Measurements from ENCODE around the gene DAB2IP. TPM values are rescaled to one million over a fixed set of nuclear protein-coding genes. Genes with fewer than 3 reads are reported as not detected.

Gene DAB2IP
- total and polyA plus RNA-seq, 9 donors, result 26.3 to 49.0 (median 39.3) TPM

DNA sequence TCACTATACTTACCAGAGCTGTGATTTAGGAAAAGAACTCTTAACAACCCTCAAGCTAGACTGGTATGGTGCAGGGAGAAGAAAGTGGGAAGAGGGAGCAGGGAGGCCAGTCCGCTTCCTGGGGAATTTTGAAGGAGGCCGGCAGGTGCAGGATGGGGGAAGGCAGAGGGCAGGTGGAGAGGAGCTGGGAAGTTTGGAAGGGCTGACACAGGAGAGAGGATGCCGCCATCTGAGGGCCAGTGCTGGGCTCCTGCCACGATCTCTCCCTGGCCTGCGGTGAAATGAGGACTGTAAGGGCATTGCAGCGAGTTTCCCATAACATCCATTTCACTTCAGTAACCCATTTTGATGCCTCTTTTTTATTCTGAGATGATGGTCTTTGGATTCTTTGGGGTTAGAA lies 8.9 kb downstream of the DAB2IP start:
- Histone ChIP-seq H3K4me1 (ENCODE audit: control insufficient read depth, insufficient read depth, low read length) (peaks cover 50% of the 10 kb centered on the region), H3K4me3 (ENCODE audit: low read length) (no peak overlapping the region), H3K36me3 (ENCODE audit: control insufficient read depth, insufficient read depth, low read length) (peaks cover 20% of the 10 kb centered on the region), H3K27me3 (ENCODE audit: control insufficient read depth, insufficient read depth, low read length) (no peaks in the 10 kb centered on the region), H3K27ac (ENCODE audit: low read length) (no peak overlapping the region), H3K9me3 (replicated peaks; ENCODE audit: control insufficient read depth, low read depth, low read length) (no peaks in the 10 kb centered on the region)
- DNase-seq, result no peak
- WGBS (ENCODE audit: insufficient coverage), result no CpG with 5 or more reads among the region's 6 CpGs

DNA sequence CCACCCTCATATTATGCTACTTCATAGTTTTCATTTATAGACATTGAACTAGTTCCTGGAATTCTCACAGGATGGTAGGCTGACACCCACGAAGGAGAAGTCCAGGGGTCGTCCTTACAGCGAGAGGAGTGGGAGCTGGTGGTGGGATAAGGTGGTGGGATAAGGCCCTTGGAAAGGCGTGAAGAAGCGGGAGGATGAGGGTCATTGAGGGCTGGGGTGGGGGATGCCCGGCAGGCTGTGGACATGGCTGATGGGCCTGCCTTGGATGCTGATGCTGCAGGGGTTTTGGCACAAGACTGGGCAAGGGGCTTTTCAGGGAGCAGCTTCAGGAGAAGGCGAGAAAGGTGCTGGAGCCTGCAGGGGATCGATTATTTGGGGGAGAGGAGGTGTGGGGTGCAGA lies 9.4 kb downstream of the DAB2IP start:
- no peaks in the 10 kb centered on the region for H3K9me3 ChIP-seq (replicated peaks; ENCODE audit: control insufficient read depth, low read depth, low read length)
- H3K4me3 ChIP-seq (ENCODE audit: low read length), result no peak overlapping the region
- H3K27ac ChIP-seq (ENCODE audit: low read length), result no peak overlapping the region
- peaks cover 15% of the 10 kb centered on the region for H3K36me3 ChIP-seq (ENCODE audit: control insufficient read depth, insufficient read depth, low read length)
- peaks cover 50% of the 10 kb centered on the region for H3K4me1 ChIP-seq (ENCODE audit: control insufficient read depth, insufficient read depth, low read length)
- no peak for DNase-seq
- H3K27me3 ChIP-seq (ENCODE audit: control insufficient read depth, insufficient read depth, low read length), result no peaks in the 10 kb centered on the region
- 74% methylated on average over 8 of the region's 8 CpGs for WGBS (ENCODE audit: insufficient coverage)

DNA sequence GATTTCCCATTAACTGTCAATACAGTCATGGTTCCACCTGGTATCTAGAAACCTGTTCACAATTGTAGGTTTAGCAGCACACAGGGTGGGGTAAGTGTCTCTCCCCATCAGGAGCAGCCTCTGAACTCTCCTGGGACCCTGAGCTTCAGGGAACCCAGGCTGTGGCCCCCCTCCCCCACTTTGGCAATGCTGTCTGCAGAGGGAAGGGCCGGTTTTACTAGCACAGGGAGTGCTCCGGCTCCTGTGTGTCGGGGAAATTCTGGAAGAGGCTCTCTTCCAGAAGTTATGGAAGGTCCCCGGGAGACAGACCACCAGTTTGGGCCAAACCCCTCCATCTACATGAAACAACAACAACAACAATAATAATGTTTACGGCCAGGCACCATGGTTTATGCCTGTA lies 9.9 kb downstream of the DAB2IP start:
- H3K4me3 ChIP-seq (ENCODE audit: low read length), result no peak overlapping the region
- H3K36me3 ChIP-seq (ENCODE audit: control insufficient read depth, insufficient read depth, low read length), result peaks cover 12% of the 10 kb centered on the region
- H3K27ac ChIP-seq (ENCODE audit: low read length), result no peak overlapping the region
- H3K9me3 ChIP-seq (replicated peaks; ENCODE audit: control insufficient read depth, low read depth, low read length), result no peaks in the 10 kb centered on the region
- H3K4me1 ChIP-seq (ENCODE audit: control insufficient read depth, insufficient read depth, low read length), result peaks cover 48% of the 10 kb centered on the region
- DNase-seq, result no peak
- no CpG with 5 or more reads among the region's 5 CpGs for WGBS (ENCODE audit: insufficient coverage)
- no peaks in the 10 kb centered on the region for H3K27me3 ChIP-seq (ENCODE audit: control insufficient read depth, insufficient read depth, low read length)

DNA sequence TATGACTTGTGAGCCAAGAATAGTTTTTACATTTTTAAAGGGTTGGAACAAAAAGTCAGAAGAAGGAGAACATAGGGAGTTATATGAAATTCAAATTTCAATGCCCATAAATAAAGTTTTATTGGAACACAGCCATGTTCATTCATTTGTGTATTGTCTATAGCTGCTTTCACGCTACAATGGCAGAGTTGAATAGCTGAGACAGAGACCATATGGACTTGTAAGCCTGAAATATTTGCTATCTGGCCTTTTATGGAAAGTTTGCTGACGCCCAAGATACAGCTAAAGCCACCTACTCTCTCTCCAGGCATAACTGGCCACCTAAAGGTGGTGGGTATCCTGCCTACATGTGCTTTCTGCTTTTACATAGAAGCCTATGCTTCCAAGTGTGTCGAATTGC lies 10.9 kb downstream of the DAB2IP start:
- 60% methylated on average over 1 of the region's 3 CpGs for WGBS (ENCODE audit: insufficient coverage)
- Histone ChIP-seq H3K27ac (ENCODE audit: low read length) (no peak overlapping the region), H3K36me3 (ENCODE audit: control insufficient read depth, insufficient read depth, low read length) (peaks cover 3% of the 10 kb centered on the region), H3K4me1 (ENCODE audit: control insufficient read depth, insufficient read depth, low read length) (peaks cover 38% of the 10 kb centered on the region), H3K4me3 (ENCODE audit: low read length) (no peak overlapping the region), H3K27me3 (ENCODE audit: control insufficient read depth, insufficient read depth, low read length) (no peaks in the 10 kb centered on the region), H3K9me3 (replicated peaks; ENCODE audit: control insufficient read depth, low read depth, low read length) (no peaks in the 10 kb centered on the region)
- DNase-seq, result no peak

DNA sequence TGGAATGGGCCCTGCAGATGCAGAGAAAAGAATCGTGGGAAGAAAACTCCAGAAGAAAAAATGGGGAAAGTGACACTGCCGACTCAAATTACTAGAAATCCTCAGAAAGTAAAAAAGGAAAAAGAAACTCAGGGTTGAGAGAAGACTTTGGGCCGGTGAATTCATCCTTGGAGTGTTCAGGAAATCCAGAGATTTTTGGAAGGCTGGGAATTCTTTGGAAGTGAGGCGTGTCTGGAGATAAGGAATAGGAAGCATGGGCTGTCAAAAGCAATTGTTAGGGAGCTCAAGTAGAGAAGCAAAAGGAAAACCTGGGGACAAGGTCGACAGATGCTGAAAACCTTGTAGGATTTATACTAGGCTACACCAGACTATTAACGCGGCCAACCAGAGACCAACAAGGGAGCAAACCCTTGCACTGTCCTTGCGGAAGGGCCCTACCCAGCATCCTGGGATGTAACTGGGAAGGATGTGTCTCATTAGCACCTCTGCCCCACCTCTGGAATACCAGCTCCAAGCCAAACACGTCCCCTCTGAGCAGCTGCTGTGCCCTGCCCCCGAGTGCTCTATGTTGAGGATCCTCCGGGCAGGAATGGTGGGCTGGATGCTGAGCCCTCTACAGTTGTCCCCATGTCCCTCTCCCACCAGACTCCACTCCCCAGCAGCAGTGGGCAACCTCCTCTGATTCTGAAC lies 11.6 kb downstream of the DAB2IP start:
- peaks cover 31% of the 10 kb centered on the region for H3K4me1 ChIP-seq (ENCODE audit: control insufficient read depth, insufficient read depth, low read length)
- peaks cover 3% of the 10 kb centered on the region for H3K36me3 ChIP-seq (ENCODE audit: control insufficient read depth, insufficient read depth, low read length)
- no peak for DNase-seq
- no peaks in the 10 kb centered on the region for H3K27me3 ChIP-seq (ENCODE audit: control insufficient read depth, insufficient read depth, low read length)
- H3K9me3 ChIP-seq (replicated peaks; ENCODE audit: control insufficient read depth, low read depth, low read length), result no peaks in the 10 kb centered on the region
- H3K27ac ChIP-seq (ENCODE audit: low read length), result peak overlapping the region; percentile 11
- WGBS (ENCODE audit: insufficient coverage), result 53% methylated on average over 5 of the region's 11 CpGs
- no peak overlapping the region for H3K4me3 ChIP-seq (ENCODE audit: low read length)

DNA sequence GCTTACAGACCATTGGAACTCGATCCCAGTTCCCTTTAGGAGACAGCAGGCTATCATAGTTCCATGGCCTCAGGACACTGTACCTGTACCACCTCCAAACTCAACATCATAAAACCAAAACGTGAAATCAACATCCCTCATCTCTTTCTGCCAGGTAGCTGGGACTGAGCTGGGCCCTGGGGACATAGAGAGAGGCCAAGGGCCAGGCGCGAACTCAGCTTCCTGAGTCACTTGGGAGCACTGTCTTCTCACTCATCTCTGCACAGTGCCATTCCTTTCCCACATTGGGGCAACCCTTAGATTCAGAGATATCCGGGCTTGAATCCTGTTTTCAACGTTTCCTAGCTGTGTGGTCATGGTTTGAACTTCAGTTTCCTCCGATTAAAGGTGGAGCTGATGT lies 12.2 kb downstream of the DAB2IP start:
- Histone ChIP-seq H3K27ac (ENCODE audit: low read length) (no peak overlapping the region), H3K9me3 (replicated peaks; ENCODE audit: control insufficient read depth, low read depth, low read length) (no peaks in the 10 kb centered on the region), H3K4me1 (ENCODE audit: control insufficient read depth, insufficient read depth, low read length) (peaks cover 25% of the 10 kb centered on the region), H3K4me3 (ENCODE audit: low read length) (no peak overlapping the region), H3K36me3 (ENCODE audit: control insufficient read depth, insufficient read depth, low read length) (peaks cover 3% of the 10 kb centered on the region), H3K27me3 (ENCODE audit: control insufficient read depth, insufficient read depth, low read length) (no peaks in the 10 kb centered on the region)
- 81% methylated on average over 4 of the region's 7 CpGs for WGBS (ENCODE audit: insufficient coverage)
- no peak for DNase-seq

DNA sequence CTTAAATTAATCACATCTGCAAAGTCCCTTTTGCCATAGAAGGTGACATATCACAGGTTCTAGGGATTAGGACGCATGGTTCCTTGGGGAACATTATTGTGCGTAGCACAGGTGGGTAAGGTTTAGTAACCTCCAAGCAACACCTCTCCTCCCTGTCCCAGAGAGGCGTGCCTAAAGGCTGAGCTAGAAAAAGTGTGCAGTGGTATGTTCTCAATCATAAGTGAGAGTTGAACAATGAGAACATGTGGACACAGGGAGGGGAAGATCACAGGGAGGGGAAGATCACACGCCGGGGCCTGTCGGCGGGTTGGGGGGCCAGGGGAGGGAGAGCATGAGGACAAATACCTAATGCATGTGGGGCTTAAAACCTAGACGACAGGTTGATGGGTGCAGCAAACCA lies 14.9 kb downstream of the DAB2IP start:
- WGBS (ENCODE audit: insufficient coverage), result 43% methylated on average over 4 of the region's 8 CpGs
- Histone ChIP-seq H3K36me3 (ENCODE audit: control insufficient read depth, insufficient read depth, low read length) (peaks cover 13% of the 10 kb centered on the region), H3K4me1 (ENCODE audit: control insufficient read depth, insufficient read depth, low read length) (peaks cover 10% of the 10 kb centered on the region), H3K9me3 (replicated peaks; ENCODE audit: control insufficient read depth, low read depth, low read length) (no peaks in the 10 kb centered on the region), H3K27ac (ENCODE audit: low read length) (no peak overlapping the region), H3K27me3 (ENCODE audit: control insufficient read depth, insufficient read depth, low read length) (no peaks in the 10 kb centered on the region), H3K4me3 (ENCODE audit: low read length) (no peak overlapping the region)
- DNase-seq, result no peak

DNA sequence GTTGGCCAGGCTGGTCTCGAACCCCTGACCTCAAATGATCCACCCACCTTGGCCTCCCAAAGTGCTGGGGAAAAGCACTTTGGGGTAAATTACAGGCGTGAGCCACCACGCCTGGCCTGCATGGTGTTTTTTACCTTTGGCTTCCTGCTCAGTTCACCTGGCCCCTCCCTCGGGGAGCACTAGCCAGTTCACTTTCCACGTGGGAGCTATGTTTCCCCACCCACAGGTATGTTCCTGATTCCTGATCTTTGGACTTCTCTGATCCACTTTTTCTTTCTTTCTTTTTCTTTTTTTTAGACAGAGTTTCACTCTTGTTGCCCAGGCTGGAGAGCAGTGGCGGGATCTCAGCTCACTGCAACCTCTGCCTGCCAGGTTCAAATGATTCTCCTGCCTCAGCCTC lies 15.8 kb downstream of the DAB2IP start:
- peaks cover 12% of the 10 kb centered on the region for H3K4me1 ChIP-seq (ENCODE audit: control insufficient read depth, insufficient read depth, low read length)
- H3K27me3 ChIP-seq (ENCODE audit: control insufficient read depth, insufficient read depth, low read length), result no peaks in the 10 kb centered on the region
- H3K4me3 ChIP-seq (ENCODE audit: low read length), result no peak overlapping the region
- no peak for DNase-seq
- H3K27ac ChIP-seq (ENCODE audit: low read length), result no peak overlapping the region
- 100% methylated on average over 5 of the region's 6 CpGs for WGBS (ENCODE audit: insufficient coverage)
- peaks cover 13% of the 10 kb centered on the region for H3K36me3 ChIP-seq (ENCODE audit: control insufficient read depth, insufficient read depth, low read length)
- no peaks in the 10 kb centered on the region for H3K9me3 ChIP-seq (replicated peaks; ENCODE audit: control insufficient read depth, low read depth, low read length)

DNA sequence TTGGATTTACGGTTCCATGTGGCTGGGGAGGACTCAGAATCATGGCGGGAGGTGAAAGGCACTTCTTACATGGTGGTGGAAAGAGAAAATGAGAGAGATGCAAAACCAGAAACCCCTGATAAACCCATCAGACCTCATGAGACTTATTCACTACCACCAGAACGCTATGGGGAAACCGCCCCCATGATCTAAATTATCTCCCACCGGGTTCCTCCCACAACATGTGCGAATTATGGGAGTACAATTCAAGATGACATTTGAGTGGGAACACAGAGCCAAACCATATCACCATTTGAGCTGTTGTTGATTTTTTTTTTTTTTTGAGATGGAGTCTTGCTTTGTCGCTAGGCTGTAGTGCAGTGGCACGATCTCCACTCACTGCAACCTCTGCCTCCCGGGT lies 16.5 kb downstream of the DAB2IP start:
- H3K27me3 ChIP-seq (ENCODE audit: control insufficient read depth, insufficient read depth, low read length), result no peaks in the 10 kb centered on the region
- H3K36me3 ChIP-seq (ENCODE audit: control insufficient read depth, insufficient read depth, low read length), result peaks cover 10% of the 10 kb centered on the region
- peaks cover 14% of the 10 kb centered on the region for H3K4me1 ChIP-seq (ENCODE audit: control insufficient read depth, insufficient read depth, low read length)
- H3K4me3 ChIP-seq (ENCODE audit: low read length), result no peak overlapping the region
- 89% methylated on average over 1 of the region's 9 CpGs for WGBS (ENCODE audit: insufficient coverage)
- DNase-seq, result no peak
- H3K27ac ChIP-seq (ENCODE audit: low read length), result no peak overlapping the region
- no peaks in the 10 kb centered on the region for H3K9me3 ChIP-seq (replicated peaks; ENCODE audit: control insufficient read depth, low read depth, low read length)

DNA sequence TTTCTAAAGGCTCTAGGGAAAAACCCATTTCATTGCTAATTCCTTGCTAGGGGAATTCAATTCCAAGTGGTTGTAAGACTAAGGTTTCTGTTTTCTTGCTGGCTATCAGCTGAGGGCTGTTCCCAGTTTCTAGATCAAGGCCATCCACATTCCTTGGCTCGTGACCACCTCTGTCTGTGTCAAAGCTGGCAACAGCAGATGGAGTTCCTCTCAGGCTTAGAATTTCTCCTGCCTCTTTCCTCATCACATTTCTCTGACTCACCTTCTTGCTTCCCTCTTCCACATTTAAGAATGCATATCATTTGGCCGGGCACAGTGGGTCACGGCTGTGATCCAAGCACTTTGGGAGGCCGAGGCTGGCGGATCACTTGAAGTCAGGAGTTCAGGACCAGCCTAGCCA lies 19.0 kb downstream of the DAB2IP start:
- peaks cover 10% of the 10 kb centered on the region for H3K36me3 ChIP-seq (ENCODE audit: control insufficient read depth, insufficient read depth, low read length)
- H3K4me1 ChIP-seq (ENCODE audit: control insufficient read depth, insufficient read depth, low read length), result peaks cover 16% of the 10 kb centered on the region
- DNase-seq, result no peak
- no peak overlapping the region for H3K4me3 ChIP-seq (ENCODE audit: low read length)
- 97% methylated on average over 5 of the region's 5 CpGs for WGBS (ENCODE audit: insufficient coverage)
- H3K27ac ChIP-seq (ENCODE audit: low read length), result no peak overlapping the region
- no peaks in the 10 kb centered on the region for H3K27me3 ChIP-seq (ENCODE audit: control insufficient read depth, insufficient read depth, low read length)
- H3K9me3 ChIP-seq (replicated peaks; ENCODE audit: control insufficient read depth, low read depth, low read length), result no peaks in the 10 kb centered on the region

Data from muscle of leg (tissue), 11 donors.